HepG2 (cell line): ENCODE measurements around the gene NEGR1. TPM values are rescaled to one million over a fixed set of nuclear protein-coding genes. Genes with fewer than 3 reads are reported as not detected.

Source experiments
- ATAC-seq: fragments of 200-7000 bp; cut with Tn5 transposase; 3 replicates; pipeline ENCODE4 v1.9.1; 2020; ENCODE audit warnings: mild to moderate bottlenecking, moderate library complexity
- BruUV-seq: library from RNA; stranded (reverse); fragments of 400-500 nt; replicated peaks from 2 replicates; lab custom pipeline; 2021; lab: Mats Ljungman, UMichigan
- CTCF ChIA-PET: fragments of 300-600 bp; formaldehyde crosslinking; extraction: SDS; loops from one replicate; lab custom pipeline; 2021; ENCODE audit warnings: low total read pairs, inconsistent platforms, low intra/inter-chr PET ratio; lab: Yijun Ruan, JAX
- POLR2A ChIA-PET: fragments of 350-600 bp; sonication (Branson Sonifier 250); formaldehyde crosslinking; loops from one replicate; lab custom pipeline; 2020; ENCODE audit warnings: antibody characterized with exemption, inconsistent platforms; lab: Yijun Ruan, JAX
- DNase-seq: peaks from one replicate; pipeline ENCODE4 v3.0.0-alpha.2; 2015; ENCODE audit warnings: low spot score
- FAIRE-seq: peaks from 3 replicates; lab custom pipeline; 2011; peaks lifted over from hg19 to GRCh38; lab: Jason Lieb, UNC
- H2AFZ ChIP-seq: one replicate; pipeline ENCODE4 v1.6.1; 2011; ENCODE audit warnings: low read length, inconsistent platforms
- H3K27ac ChIP-seq: fragments of 300-600 bp; 3 replicates; pipeline ENCODE4 v1.8.0; 2011; ENCODE audit warnings: mixed run types, mild to moderate bottlenecking, mixed read lengths, low read length, inconsistent platforms; ENCODE audit not compliant: insufficient read depth; ENCODE audit errors: extremely low read length
- H3K27me3 ChIP-seq, 2 experiments: fragments of 200-600 bp in 1 of 2; 2 replicates in 1 of 2; 3 replicates in 1 of 2; pipeline versions ENCODE4 v1.6.0 to v1.8.0; 2011; ENCODE audit warnings: low read length in 2 of 2, mild to moderate bottlenecking in 2 of 2, moderate library complexity in 2 of 2, inconsistent platforms in 1 of 2; ENCODE audit not compliant: insufficient read depth in 2 of 2, control insufficient read depth in 1 of 2
- H3K36me3 ChIP-seq, 2 experiments: fragments of 200-600 bp in 1 of 2; replicated peaks in 1 of 2; 2 replicates in 1 of 2; 3 replicates in 1 of 2; pipeline versions ENCODE4 v1.5.1 to v1.8.0; 2011; ENCODE audit warnings: low read length in 2 of 2, inconsistent platforms in 1 of 2; ENCODE audit not compliant: insufficient read depth in 2 of 2, control insufficient read depth in 1 of 2
- H3K4me1 ChIP-seq: 2 replicates; pipeline ENCODE4 v1.5.1; 2012; ENCODE audit warnings: low read length, inconsistent platforms; ENCODE audit not compliant: insufficient read depth
- H3K4me2 ChIP-seq: 2 replicates; pipeline ENCODE4 v1.6.0; 2011; ENCODE audit warnings: low read depth, low read length, inconsistent platforms
- H3K4me3 ChIP-seq, 3 experiments: fragments of 200-600 bp in 1 of 3; sonication (generic), shearing (Covaris generic) in 1 of 3; replicated peaks in 1 of 3; 2 replicates each; pipeline ENCODE4 v1.5.1; 2011 to 2016; ENCODE audit warnings: low read length in 3 of 3, inconsistent platforms in 2 of 3, low read depth in 2 of 3, mild to moderate bottlenecking in 2 of 3, control low read depth in 1 of 3, mixed read lengths in 1 of 3; ENCODE audit not compliant: insufficient read depth in 1 of 3
- H3K79me2 ChIP-seq: one replicate; pipeline ENCODE4 v1.6.1; 2011; ENCODE audit warnings: low read length, inconsistent platforms; ENCODE audit not compliant: insufficient read depth
- H3K9ac ChIP-seq: 2 replicates; pipeline ENCODE4 v1.6.0; 2011; ENCODE audit warnings: mild to moderate bottlenecking, low read depth, low read length, inconsistent platforms; ENCODE audit not compliant: insufficient read depth
- H3K9me3 ChIP-seq: 2 replicates; pipeline ENCODE4 v1.5.1; 2012; ENCODE audit warnings: mild to moderate bottlenecking, low read length
- H4K20me1 ChIP-seq: 2 replicates; pipeline ENCODE4 v1.6.0; 2011; ENCODE audit warnings: inconsistent platforms, mild to moderate bottlenecking, low read length, moderate library complexity; ENCODE audit not compliant: insufficient read depth
- FOXO4 ChIP-seq: sonication (generic); formaldehyde crosslinking; conservative IDR thresholded peaks from 2 replicates; pipeline ENCODE4 v1.8.1; 2023; ENCODE audit warnings: missing genetic modification reagents
- HOXA3 ChIP-seq: sonication (generic); formaldehyde crosslinking; IDR thresholded peaks from 2 replicates; pipeline ENCODE4 v1.5.0; 2020; ENCODE audit warnings: missing genetic modification reagents
- KDM5A ChIP-seq: fragments of 200-600 bp; sonication (generic); IDR thresholded peaks from 2 replicates; pipeline ENCODE4 v1.7.0; 2018; ENCODE audit warnings: antibody characterized with exemption, mild to moderate bottlenecking, low read length, borderline replicate concordance
- MTA3 ChIP-seq: sonication (generic); formaldehyde crosslinking; IDR thresholded peaks from 2 replicates; pipeline ENCODE4 v1.4.0; 2020; ENCODE audit warnings: missing genetic modification reagents
- RCOR2 ChIP-seq: IDR thresholded peaks from 2 replicates; pipeline ENCODE4 v1.6.1; 2016; ENCODE audit warnings: missing biosample characterization, missing genetic modification reagents
- RNF219 ChIP-seq: sonication (generic); formaldehyde crosslinking; IDR thresholded peaks from 2 replicates; pipeline ENCODE4 v1.5.0; 2020; ENCODE audit warnings: mild to moderate bottlenecking, missing genetic modification reagents
- ZNF121 ChIP-seq: sonication (generic); formaldehyde crosslinking; IDR thresholded peaks from 2 replicates; pipeline ENCODE4 v1.5.0; 2020; ENCODE audit warnings: mild to moderate bottlenecking, missing genetic modification reagents
- ZNF280B ChIP-seq: sonication (generic); formaldehyde crosslinking; IDR thresholded peaks from 2 replicates; pipeline ENCODE4 v1.5.0; 2020; ENCODE audit warnings: missing genetic modification reagents, mild to moderate bottlenecking, borderline replicate concordance
- WGBS: methylation state at CpG from one replicate; pipeline ENCODE4 v1.1.6; 2017; ENCODE audit warnings: low lambda C conversion rate; 5-methylcytosine and 5-hydroxymethylcytosine counted together
- in situ Hi-C: cut with HindIII; loops from 2 replicates; pipeline ENCODE4 v1.10.0; 2017; ENCODE audit warnings: low pct_unique_long_range_greater_than_20kb; ENCODE audit not compliant: extremely low pct_ligation_motif_present
- intact Hi-C: fragments of 100-400 bp; cut with micrococcal nuclease; formaldehyde crosslinking; loops from one replicate; pipeline ENCODE4 v1.10.0; 2022; ENCODE audit not compliant: unreplicated experiment
- polyA plus RNA-seq, 8 experiments: library from polyadenylated mRNA; depleted of rRNA in 3 of 8; stranded (reverse) in 7 of 8; unstranded in 1 of 8; fragments of >200 nt; fragmentation: Illumina TruSeq in 4 of 8; extraction: Trizol in 4 of 8; gene quantifications; 2 replicates each; pipeline versions ENCODE4 v1.2.1 to v1.2.3, GENCODE V29; 2011 to 2016; ENCODE audit warnings: low read depth in 4 of 8, missing spikeins in 1 of 8, mixed read lengths in 1 of 8; ENCODE audit not compliant: insufficient read depth in 1 of 8
- total RNA-seq, 5 experiments: library from RNA; depleted of rRNA; stranded (reverse); fragments of >200 nt; fragmentation: Illumina TruSeq; extraction: Trizol; gene quantifications; 2 replicates each; pipeline ENCODE4 v1.2.3, GENCODE V29; 2016; ENCODE audit warnings: low read depth in 1 of 5
- TF ChIP-seq, protein P1 (sequence below): sonication (generic); formaldehyde crosslinking; IDR thresholded peaks from 2 replicates; pipeline ENCODE4 v1.5.0; 2020; ENCODE audit warnings: missing genetic modification reagents
- TF ChIP-seq, protein P2 (sequence below): sonication (generic); formaldehyde crosslinking; IDR thresholded peaks from 2 replicates; pipeline ENCODE4 v1.4.0; 2020; ENCODE audit warnings: mild to moderate bottlenecking, missing genetic modification reagents

NEGR1 gene
- total and polyA plus RNA-seq, 2 of the 13 experiments (the other 11 are each of a cell fraction or from before 2014, with no cell fraction given): not detected

- TF ChIP-seq ZNF280B (no peak), HOXA3 (CRISPR knock-in tag) (no peak)
- TF ChIP-seq, protein P1, sequence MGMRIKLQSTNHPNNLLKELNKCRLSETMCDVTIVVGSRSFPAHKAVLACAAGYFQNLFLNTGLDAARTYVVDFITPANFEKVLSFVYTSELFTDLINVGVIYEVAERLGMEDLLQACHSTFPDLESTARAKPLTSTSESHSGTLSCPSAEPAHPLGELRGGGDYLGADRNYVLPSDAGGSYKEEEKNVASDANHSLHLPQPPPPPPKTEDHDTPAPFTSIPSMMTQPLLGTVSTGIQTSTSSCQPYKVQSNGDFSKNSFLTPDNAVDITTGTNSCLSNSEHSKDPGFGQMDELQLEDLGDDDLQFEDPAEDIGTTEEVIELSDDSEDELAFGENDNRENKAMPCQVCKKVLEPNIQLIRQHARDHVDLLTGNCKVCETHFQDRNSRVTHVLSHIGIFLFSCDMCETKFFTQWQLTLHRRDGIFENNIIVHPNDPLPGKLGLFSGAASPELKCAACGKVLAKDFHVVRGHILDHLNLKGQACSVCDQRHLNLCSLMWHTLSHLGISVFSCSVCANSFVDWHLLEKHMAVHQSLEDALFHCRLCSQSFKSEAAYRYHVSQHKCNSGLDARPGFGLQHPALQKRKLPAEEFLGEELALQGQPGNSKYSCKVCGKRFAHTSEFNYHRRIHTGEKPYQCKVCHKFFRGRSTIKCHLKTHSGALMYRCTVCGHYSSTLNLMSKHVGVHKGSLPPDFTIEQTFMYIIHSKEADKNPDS: no peak
Observed at GRCh38 chr1:72288886-72289285, 6.5 kb upstream of the NEGR1 start (continued).

DNA sequence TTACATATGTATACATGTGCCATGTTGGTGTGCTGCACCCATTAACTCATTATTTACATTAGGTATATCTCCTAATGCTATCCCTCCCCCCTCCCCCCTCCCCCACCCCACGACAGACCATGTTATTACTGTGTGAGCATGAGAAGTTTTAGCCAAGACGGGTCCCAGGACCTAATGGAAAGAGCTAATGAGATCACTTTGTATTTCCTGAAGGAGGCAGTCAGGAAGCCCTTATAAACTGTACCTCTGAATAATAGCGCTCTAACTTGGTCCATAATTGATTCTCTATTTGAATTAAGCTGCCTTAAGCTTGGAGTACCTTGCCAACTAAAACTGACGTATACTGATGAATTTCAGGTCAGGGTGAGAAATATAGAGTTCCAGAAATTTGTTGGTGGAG is 4.1 kb upstream of the NEGR1 start:
- Histone ChIP-seq H3K9me3 (no peaks in the 10 kb centered on the region), H3K4me1 (peaks cover 24% of the 10 kb centered on the region), H3K36me3 (no peaks in the 10 kb centered on the region), H3K9ac (no peak overlapping the region), H3K4me3 (no peak overlapping the region), H4K20me1 (no peaks in the 10 kb centered on the region), H3K79me2 (no peaks in the 10 kb centered on the region), H3K27ac (no peak overlapping the region), H3K4me2 (no peak overlapping the region), H3K27me3 (peaks cover 0 to 31% of the 10 kb centered on the region in 2 experiments; a peak in 4 of 5 replicates), H2AFZ (no peak overlapping the region)
- WGBS: 18% methylated on average over 3 of the region's 4 CpGs
- in situ Hi-C loops (no loop called here), intact Hi-C loops (no loop called here)
- ATAC-seq (no peak), FAIRE-seq (no peak), DNase-seq (no peak)
- CTCF ChIA-PET: no interaction called here
- no TSS peak for BruUV-seq
- POLR2A ChIA-PET: no interaction called here
- TF ChIP-seq KDM5A (no peak), FOXO4 (CRISPR knock-in tag) (no peak), RNF219 (CRISPR knock-in tag) (no peak), ZNF121 (no peak), RCOR2 (no peak), MTA3 (CRISPR knock-in tag) (no peak)
- TF ChIP-seq, protein P2, sequence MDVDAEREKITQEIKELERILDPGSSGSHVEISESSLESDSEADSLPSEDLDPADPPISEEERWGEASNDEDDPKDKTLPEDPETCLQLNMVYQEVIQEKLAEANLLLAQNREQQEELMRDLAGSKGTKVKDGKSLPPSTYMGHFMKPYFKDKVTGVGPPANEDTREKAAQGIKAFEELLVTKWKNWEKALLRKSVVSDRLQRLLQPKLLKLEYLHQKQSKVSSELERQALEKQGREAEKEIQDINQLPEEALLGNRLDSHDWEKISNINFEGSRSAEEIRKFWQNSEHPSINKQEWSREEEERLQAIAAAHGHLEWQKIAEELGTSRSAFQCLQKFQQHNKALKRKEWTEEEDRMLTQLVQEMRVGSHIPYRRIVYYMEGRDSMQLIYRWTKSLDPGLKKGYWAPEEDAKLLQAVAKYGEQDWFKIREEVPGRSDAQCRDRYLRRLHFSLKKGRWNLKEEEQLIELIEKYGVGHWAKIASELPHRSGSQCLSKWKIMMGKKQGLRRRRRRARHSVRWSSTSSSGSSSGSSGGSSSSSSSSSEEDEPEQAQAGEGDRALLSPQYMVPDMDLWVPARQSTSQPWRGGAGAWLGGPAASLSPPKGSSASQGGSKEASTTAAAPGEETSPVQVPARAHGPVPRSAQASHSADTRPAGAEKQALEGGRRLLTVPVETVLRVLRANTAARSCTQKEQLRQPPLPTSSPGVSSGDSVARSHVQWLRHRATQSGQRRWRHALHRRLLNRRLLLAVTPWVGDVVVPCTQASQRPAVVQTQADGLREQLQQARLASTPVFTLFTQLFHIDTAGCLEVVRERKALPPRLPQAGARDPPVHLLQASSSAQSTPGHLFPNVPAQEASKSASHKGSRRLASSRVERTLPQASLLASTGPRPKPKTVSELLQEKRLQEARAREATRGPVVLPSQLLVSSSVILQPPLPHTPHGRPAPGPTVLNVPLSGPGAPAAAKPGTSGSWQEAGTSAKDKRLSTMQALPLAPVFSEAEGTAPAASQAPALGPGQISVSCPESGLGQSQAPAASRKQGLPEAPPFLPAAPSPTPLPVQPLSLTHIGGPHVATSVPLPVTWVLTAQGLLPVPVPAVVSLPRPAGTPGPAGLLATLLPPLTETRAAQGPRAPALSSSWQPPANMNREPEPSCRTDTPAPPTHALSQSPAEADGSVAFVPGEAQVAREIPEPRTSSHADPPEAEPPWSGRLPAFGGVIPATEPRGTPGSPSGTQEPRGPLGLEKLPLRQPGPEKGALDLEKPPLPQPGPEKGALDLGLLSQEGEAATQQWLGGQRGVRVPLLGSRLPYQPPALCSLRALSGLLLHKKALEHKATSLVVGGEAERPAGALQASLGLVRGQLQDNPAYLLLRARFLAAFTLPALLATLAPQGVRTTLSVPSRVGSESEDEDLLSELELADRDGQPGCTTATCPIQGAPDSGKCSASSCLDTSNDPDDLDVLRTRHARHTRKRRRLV (CRISPR knock-in tag): no peak
